Ishikawa (cell line): ENCODE results near the gene FXR1.

Experiments
- CEBPB ChIP-seq: IDR thresholded peaks from 2 replicates; pipeline ENCODE4 v1.6.1; 2012
- CREB1 ChIP-seq: IDR thresholded peaks from 2 replicates; pipeline ENCODE4 v1.6.1; 2012; ENCODE audit warnings: low read depth
- EGR1 ChIP-seq: IDR thresholded peaks from 2 replicates; pipeline ENCODE4 v1.6.1; 2012
- FOXM1 ChIP-seq: IDR thresholded peaks from 2 replicates; pipeline ENCODE4 v1.6.1; 2012; ENCODE audit warnings: low read depth, borderline replicate concordance
- NFIC ChIP-seq: IDR thresholded peaks from 2 replicates; pipeline ENCODE4 v1.6.1; 2012
- RAD21 ChIP-seq: IDR thresholded peaks from 2 replicates; pipeline ENCODE4 v1.6.1; 2012; ENCODE audit warnings: low read depth
- TAF1 ChIP-seq: IDR thresholded peaks from 2 replicates; pipeline ENCODE4 v1.6.1; 2012; ENCODE audit warnings: low read depth, mild to moderate bottlenecking
- TCF12 ChIP-seq: IDR thresholded peaks from 2 replicates; pipeline ENCODE4 v1.6.1; 2012; ENCODE audit warnings: low read depth
- TEAD4 ChIP-seq: IDR thresholded peaks from 2 replicates; pipeline ENCODE4 v1.6.1; 2012
- YY1 ChIP-seq: IDR thresholded peaks from 2 replicates; pipeline ENCODE4 v1.6.1; 2012; ENCODE audit warnings: low read depth
- ZBTB7A ChIP-seq: IDR thresholded peaks from 2 replicates; pipeline ENCODE4 v1.6.1; 2012; ENCODE audit warnings: low read depth
- TF ChIP-seq, protein P1 (sequence below): IDR thresholded peaks from 2 replicates; pipeline ENCODE4 v1.6.1; 2012
- TF ChIP-seq, protein P2 (sequence below): IDR thresholded peaks from 2 replicates; pipeline ENCODE4 v1.6.1; 2012; ENCODE audit warnings: low read depth, mild to moderate bottlenecking
- TF ChIP-seq, protein P3 (sequence below): IDR thresholded peaks from 2 replicates; pipeline ENCODE4 v1.6.1; 2012

FXR1 gene

DNA sequence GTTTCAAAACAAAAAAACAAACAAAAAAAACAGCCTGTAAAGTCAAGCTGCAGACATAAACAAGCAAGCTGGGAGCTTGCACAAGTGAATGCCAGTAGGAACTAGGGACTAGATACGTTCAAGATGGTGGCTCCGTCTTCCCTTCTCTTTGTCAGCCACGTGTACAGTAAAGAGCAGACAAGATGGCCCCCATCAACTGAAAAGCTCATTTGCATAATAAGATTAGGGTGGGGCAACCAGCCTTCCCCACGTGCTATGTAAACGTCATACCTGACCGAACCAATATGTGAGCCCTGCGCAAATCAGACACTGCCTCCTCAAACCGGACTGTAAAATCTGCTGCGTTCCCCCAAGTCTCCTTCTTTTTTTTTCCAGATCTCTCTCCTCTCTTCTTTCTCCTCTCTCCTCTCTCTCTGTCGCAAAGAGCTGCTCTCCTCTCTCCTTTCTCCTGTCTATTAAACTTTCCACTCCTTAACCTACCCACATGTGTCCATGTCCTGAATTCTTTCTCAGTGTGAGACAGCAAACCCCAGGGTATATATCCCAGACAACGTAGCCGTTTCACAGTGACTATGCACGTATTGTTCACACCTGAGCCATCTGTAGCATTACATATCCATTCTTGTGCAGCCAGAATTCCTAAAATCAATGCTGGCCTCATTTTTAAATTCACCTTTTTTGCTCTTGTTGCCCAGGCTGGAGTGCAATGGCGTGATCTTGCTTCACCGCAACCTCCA is 31.2 kb upstream of the FXR1 start:
- TF ChIP-seq YY1 (no peak), TCF12 (no peak), CEBPB (no peak)

DNA sequence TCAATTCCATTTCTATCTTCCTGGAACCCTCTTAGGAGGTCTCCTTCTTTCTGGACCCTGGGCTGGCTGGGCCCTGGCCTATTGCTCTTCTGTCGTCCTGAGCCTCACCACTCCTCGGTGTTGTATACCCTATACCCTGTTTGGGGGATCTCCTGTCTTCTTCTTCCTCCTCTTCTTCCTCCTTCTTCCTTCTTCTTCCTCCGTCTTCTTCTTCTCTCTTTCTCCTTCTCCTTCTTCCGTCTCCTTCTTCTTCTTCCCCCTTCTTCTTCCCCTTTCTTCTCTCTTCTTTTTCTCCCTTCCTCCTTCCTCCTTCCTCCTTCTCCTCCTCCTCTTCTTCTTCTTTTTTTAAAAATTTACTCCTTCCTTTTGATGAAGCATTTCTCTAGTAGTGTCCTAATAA is 30.4 kb upstream of the FXR1 start:
- no peak for TF ChIP-seq TEAD4
- TF ChIP-seq CREB1 = no peak

DNA sequence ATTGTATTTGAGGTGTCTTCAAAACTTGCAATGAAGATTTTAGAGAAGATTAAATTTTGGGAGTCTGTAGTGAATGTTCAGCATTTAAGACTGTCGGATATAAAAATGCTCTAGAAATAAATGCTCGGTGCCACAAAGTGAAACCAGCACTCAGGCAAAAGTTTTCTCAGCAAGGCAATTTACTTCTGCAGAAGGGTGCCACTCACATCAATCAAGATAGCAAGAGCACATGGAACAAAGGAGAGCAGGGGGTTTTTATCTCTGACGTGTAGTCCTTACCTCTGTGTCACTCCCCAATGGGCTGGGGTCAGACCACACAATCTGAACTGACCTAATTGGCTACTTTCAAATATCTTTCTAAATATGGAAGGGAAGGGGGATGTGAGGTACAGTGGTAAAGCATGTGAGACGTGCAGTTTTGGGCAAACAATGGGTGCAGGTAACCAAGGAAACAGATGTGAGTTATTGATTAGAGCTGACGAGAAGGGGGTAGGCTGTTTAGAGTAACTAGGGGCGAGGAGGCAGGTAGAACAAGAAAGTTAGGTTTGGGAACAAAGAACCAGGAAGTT is 23.4 kb upstream of the FXR1 start:
- TF ChIP-seq, protein P1, sequence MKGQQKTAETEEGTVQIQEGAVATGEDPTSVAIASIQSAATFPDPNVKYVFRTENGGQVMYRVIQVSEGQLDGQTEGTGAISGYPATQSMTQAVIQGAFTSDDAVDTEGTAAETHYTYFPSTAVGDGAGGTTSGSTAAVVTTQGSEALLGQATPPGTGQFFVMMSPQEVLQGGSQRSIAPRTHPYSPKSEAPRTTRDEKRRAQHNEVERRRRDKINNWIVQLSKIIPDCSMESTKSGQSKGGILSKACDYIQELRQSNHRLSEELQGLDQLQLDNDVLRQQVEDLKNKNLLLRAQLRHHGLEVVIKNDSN = 0 out of 2 replicates have a peak, but pooled peaks have one; percentile 21
- TF ChIP-seq TCF12 = no peak

DNA sequence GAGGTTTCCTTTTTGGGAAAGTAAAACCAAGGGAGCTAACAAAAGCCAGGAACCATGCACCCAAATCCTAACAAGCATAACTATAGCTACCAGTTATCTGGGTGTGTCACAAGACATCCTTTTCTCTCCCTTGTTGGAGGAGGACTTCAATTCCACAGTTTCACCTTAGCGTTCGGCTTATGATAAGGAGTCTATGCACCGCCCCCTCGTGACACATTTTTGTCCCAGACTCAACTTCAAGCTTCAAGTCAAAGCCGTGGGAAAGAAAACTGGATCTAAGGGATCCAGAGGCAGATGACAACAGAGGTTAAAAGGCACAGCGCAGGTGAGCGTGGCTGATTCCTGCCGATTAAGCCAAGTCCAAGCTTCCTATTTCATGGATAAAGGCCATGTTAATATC is 13.9 kb upstream of the FXR1 start:
- TF ChIP-seq, protein P2, sequence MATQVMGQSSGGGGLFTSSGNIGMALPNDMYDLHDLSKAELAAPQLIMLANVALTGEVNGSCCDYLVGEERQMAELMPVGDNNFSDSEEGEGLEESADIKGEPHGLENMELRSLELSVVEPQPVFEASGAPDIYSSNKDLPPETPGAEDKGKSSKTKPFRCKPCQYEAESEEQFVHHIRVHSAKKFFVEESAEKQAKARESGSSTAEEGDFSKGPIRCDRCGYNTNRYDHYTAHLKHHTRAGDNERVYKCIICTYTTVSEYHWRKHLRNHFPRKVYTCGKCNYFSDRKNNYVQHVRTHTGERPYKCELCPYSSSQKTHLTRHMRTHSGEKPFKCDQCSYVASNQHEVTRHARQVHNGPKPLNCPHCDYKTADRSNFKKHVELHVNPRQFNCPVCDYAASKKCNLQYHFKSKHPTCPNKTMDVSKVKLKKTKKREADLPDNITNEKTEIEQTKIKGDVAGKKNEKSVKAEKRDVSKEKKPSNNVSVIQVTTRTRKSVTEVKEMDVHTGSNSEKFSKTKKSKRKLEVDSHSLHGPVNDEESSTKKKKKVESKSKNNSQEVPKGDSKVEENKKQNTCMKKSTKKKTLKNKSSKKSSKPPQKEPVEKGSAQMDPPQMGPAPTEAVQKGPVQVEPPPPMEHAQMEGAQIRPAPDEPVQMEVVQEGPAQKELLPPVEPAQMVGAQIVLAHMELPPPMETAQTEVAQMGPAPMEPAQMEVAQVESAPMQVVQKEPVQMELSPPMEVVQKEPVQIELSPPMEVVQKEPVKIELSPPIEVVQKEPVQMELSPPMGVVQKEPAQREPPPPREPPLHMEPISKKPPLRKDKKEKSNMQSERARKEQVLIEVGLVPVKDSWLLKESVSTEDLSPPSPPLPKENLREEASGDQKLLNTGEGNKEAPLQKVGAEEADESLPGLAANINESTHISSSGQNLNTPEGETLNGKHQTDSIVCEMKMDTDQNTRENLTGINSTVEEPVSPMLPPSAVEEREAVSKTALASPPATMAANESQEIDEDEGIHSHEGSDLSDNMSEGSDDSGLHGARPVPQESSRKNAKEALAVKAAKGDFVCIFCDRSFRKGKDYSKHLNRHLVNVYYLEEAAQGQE = no peak
- TF ChIP-seq TEAD4 (no peak), TAF1 (no peak), CEBPB (no peak), EGR1 (no peak), TCF12 (no peak)
- TF ChIP-seq, protein P1 = no peak

DNA sequence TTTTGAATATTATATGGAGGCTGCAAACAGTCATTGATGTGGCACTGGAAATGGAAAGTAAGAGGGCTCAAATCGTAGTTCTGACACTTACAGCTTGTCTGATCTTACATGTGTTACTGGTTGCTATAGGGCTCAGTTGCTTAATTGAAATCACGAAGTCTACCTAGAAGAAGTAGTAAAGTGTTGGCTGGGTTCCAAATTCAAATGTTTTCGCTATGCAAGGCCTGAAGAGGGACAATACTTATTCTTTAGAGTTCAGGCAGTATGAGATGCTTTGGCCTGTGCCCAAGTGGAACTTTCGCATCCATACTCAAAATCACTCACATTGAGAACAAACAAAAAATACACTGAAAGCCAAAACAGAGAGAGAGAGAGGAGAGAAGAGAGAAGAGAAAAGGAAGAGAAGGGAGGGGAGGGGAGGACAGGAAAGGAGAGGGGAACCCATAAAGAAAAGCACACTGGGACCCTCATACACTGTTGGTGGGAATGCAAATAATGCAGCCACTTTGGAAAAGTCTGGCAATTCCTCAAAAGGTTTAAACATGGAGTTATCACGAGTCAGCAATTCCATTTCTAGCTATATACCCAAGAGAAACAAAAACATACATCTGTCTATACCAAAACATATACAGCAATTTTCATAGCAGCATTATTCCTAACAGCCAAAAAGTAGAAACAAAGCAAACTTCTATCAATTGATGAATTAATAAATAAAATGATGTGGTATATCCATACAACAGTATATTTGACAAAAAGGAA is 2.9 kb upstream of the FXR1 start:
- TF ChIP-seq FOXM1 (no peak), NFIC (peak; percentile 40)

DNA sequence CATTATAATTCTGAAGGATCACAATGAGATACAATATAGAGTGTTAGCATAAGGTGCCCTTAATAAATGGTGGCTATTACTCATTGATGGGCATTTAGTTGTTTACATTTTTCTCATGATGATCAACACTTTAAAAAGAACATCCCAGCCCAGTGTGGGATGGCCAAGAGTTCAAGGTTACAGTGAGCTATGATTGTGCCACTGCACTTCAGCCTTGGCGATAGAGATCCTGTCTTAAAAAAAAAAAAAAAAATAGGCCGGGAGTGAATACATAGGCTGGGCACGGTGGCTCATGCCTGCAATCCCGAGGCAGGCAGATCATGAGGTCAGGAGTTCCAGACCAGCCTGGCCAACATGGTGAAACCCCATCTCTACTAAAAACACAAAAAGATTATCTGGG is 1.6 kb upstream of the FXR1 start:
- no peak for TF ChIP-seq NFIC
- no peak for TF ChIP-seq RAD21
- TF ChIP-seq EGR1 = no peak

DNA sequence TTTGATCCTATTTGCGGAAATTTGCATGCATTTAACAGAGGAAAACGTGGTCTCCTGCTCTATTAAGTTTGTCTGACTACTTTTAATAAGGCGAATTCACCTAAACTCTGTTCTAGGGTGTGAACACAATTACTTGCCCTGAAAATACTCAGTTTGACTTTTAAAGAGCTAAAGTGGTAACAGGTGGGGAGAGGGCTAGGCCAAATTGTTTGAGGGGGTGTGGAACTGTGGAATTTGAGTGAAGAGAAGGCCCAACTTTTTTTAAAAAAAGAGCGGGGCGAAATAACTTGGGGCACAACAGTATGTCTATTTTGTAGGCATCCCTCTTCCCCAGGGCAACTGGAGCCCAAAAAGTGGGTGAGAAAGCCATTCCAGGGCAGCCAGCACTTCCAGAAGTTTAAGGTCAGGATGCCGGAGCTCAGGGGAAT is 580 bp upstream of the FXR1 start:
- TF ChIP-seq TCF12 (no peak), CEBPB (no peak), TAF1 (no peak), TEAD4 (no peak), EGR1 (no peak), RAD21 (no peak), NFIC (no peak), ZBTB7A (no peak), YY1 (no peak)
- TF ChIP-seq, protein P3, sequence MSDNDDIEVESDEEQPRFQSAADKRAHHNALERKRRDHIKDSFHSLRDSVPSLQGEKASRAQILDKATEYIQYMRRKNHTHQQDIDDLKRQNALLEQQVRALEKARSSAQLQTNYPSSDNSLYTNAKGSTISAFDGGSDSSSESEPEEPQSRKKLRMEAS = no peak
- TF ChIP-seq, protein P2 = no peak
